HEK293 (cell line): ENCODE results near the gene GALNTL6.

ENCODE experiments used
- CTCF ChIA-PET: fragments of 350-600 bp; formaldehyde crosslinking; extraction: SDS; loops from one replicate; lab custom pipeline; 2021; ENCODE audit warnings: antibody characterized with exemption; lab: Yijun Ruan, JAX
- POLR2A ChIA-PET: fragments of 300-600 bp; formaldehyde crosslinking; extraction: SDS; loops from one replicate; lab custom pipeline; 2020; ENCODE audit warnings: antibody characterized with exemption, inconsistent platforms; lab: Yijun Ruan, JAX
- H3K27ac ChIP-seq: fragments of 200-500 bp; sonication (Bioruptor generic); 2 replicates; pipeline ENCODE4 v1.5.1; 2014; ENCODE audit warnings: low read depth, low read length, control low read depth, inconsistent platforms; ENCODE audit errors: extremely low read depth
- H3K36me3 ChIP-seq, 2 experiments: fragments of 200-500 bp in 1 of 2; sonication (Bioruptor generic) in 1 of 2; 1 replicate in 1 of 2; 2 replicates in 1 of 2; pipeline ENCODE4 v1.5.1; 2014 to 2017; ENCODE audit warnings: inconsistent platforms in 2 of 2, low read length in 2 of 2; ENCODE audit not compliant: control insufficient read depth in 2 of 2, insufficient read depth in 1 of 2
- H3K4me1 ChIP-seq: fragments of 200-500 bp; sonication (Bioruptor generic); 2 replicates; pipeline ENCODE4 v1.5.1; 2014; ENCODE audit warnings: mild to moderate bottlenecking, low read length, inconsistent platforms; ENCODE audit not compliant: control insufficient read depth, insufficient read depth
- H3K4me3 ChIP-seq: 2 replicates; pipeline ENCODE4 v1.5.1; 2011; ENCODE audit warnings: low read depth, mild to moderate bottlenecking, control low read depth, low read length, moderate library complexity
- H3K9me3 ChIP-seq: fragments of 200-500 bp; sonication (Bioruptor generic); 2 replicates; pipeline ENCODE4 v1.5.1; 2014; ENCODE audit warnings: low read depth, low read length, inconsistent platforms; ENCODE audit not compliant: control insufficient read depth, insufficient read depth
- ATF2 ChIP-seq: fragments of 450-650 bp; formaldehyde crosslinking; IDR thresholded peaks from 2 replicates; pipeline ENCODE4 v1.5.1; 2016; ENCODE audit warnings: missing biosample characterization, missing genetic modification characterization, low read depth
- ELK4 ChIP-seq: IDR thresholded peaks from 2 replicates; pipeline ENCODE4 v1.6.1; 2011; ENCODE audit warnings: mild to moderate bottlenecking, low read depth, low read length, borderline replicate concordance
- GLI2 ChIP-seq: fragments of 450-650 bp; formaldehyde crosslinking; IDR thresholded peaks from 2 replicates; pipeline ENCODE4; 2017; ENCODE audit warnings: missing biosample characterization, missing genetic modification characterization, low read depth, borderline replicate concordance
- HIC1 ChIP-seq: fragments of 450-650 bp; formaldehyde crosslinking; IDR thresholded peaks from 2 replicates; pipeline ENCODE4 v1.5.1; 2016; ENCODE audit warnings: missing biosample characterization, missing genetic modification characterization
- KLF16 ChIP-seq: fragments of 450-650 bp; formaldehyde crosslinking; IDR thresholded peaks from 2 replicates; pipeline ENCODE4 v1.5.1; 2017; ENCODE audit warnings: missing biosample characterization, missing genetic modification characterization
- PRDM6 ChIP-seq: fragments of 450-650 bp; formaldehyde crosslinking; IDR thresholded peaks from 2 replicates; pipeline ENCODE4 v1.5.1; 2017; ENCODE audit warnings: missing biosample characterization, missing genetic modification characterization
- SCRT1 ChIP-seq: fragments of 450-650 bp; formaldehyde crosslinking; IDR thresholded peaks from 2 replicates; pipeline ENCODE4 v1.5.1; 2016; ENCODE audit warnings: missing biosample characterization, missing genetic modification characterization, borderline replicate concordance
- TRIM28 ChIP-seq: IDR thresholded peaks from 2 replicates; pipeline ENCODE4 v1.6.1; 2011; ENCODE audit warnings: low read length, control low read depth, borderline replicate concordance
- ZBTB49 ChIP-seq: fragments of 450-650 bp; formaldehyde crosslinking; IDR thresholded peaks from 2 replicates; pipeline ENCODE4 v1.5.1; 2016; ENCODE audit warnings: missing biosample characterization, missing genetic modification characterization, low read depth
- ZNF132 ChIP-seq: fragments of 450-650 bp; formaldehyde crosslinking; IDR thresholded peaks from 2 replicates; pipeline ENCODE4 v1.5.1; 2017; ENCODE audit warnings: missing biosample characterization, missing genetic modification characterization, borderline replicate concordance
- ZNF138 ChIP-seq: fragments of 450-650 bp; formaldehyde crosslinking; IDR thresholded peaks from 2 replicates; pipeline ENCODE4 v1.5.1; 2016; ENCODE audit warnings: missing biosample characterization, missing genetic modification characterization, borderline replicate concordance
- ZNF157 ChIP-seq: fragments of 450-650 bp; formaldehyde crosslinking; IDR thresholded peaks from 2 replicates; pipeline ENCODE4 v1.5.1; 2016; ENCODE audit warnings: missing biosample characterization, missing genetic modification characterization
- ZNF214 ChIP-seq: fragments of 450-650 bp; formaldehyde crosslinking; IDR thresholded peaks from 2 replicates; pipeline ENCODE4 v1.5.1; 2017; ENCODE audit warnings: missing biosample characterization, mild to moderate bottlenecking, missing genetic modification characterization, borderline replicate concordance
- ZNF280C ChIP-seq: fragments of 450-650 bp; formaldehyde crosslinking; IDR thresholded peaks from 2 replicates; pipeline ENCODE4 v1.5.1; 2016; ENCODE audit warnings: missing biosample characterization, missing genetic modification characterization
- ZNF416 ChIP-seq: fragments of 450-650 bp; formaldehyde crosslinking; IDR thresholded peaks from 2 replicates; pipeline ENCODE4 v1.5.1; 2016; ENCODE audit warnings: missing biosample characterization, missing genetic modification characterization
- ZNF513 ChIP-seq: fragments of 450-650 bp; IDR thresholded peaks from 2 replicates; pipeline ENCODE4 v1.5.1; 2018; ENCODE audit warnings: missing biosample characterization, missing genetic modification characterization
- ZNF658 ChIP-seq: fragments of 450-650 bp; formaldehyde crosslinking; IDR thresholded peaks from 2 replicates; pipeline ENCODE4; 2016; ENCODE audit warnings: missing biosample characterization, missing genetic modification characterization
- ZNF837 ChIP-seq: fragments of 450-650 bp; formaldehyde crosslinking; IDR thresholded peaks from 2 replicates; pipeline ENCODE4 v1.5.1; 2016; ENCODE audit warnings: missing biosample characterization, missing genetic modification characterization
- ZSCAN4 ChIP-seq: fragments of 450-650 bp; formaldehyde crosslinking; IDR thresholded peaks from 2 replicates; pipeline ENCODE4 v1.5.1; 2017; ENCODE audit warnings: missing biosample characterization, missing genetic modification characterization
- ZSCAN5A ChIP-seq: fragments of 450-650 bp; formaldehyde crosslinking; IDR thresholded peaks from 2 replicates; pipeline ENCODE4 v1.5.1; 2016; ENCODE audit warnings: missing biosample characterization, missing genetic modification characterization

The GALNTL6 gene

GRCh38 chr4:172207886-172208285, 394.7 kb downstream of the GALNTL6 start (continued):
- no peak for TF ChIP-seq ELK4
- TF ChIP-seq SCRT1 (tag by site-specific recombination), result no peak
- no peak for TF ChIP-seq ZNF132 (tag by site-specific recombination)
- no peak for TF ChIP-seq ZNF837 (tag by site-specific recombination)

- no peaks in the 10 kb centered on the region for H3K36me3 ChIP-seq
- H3K9me3 ChIP-seq, result no peaks in the 10 kb centered on the region
- H3K27ac ChIP-seq, result no peak overlapping the region
- no peak overlapping the region for H3K4me3 ChIP-seq
- TF ChIP-seq ZNF280C (tag by site-specific recombination) (no peak), TRIM28 (no peak), ZBTB49 (tag by site-specific recombination) (no peak), ZSCAN5A (tag by site-specific recombination) (no peak), ATF2 (tag by site-specific recombination) (no peak), HIC1 (tag by site-specific recombination) (no peak), PRDM6 (tag by site-specific recombination) (no peak), ZNF214 (tag by site-specific recombination) (no peak), ZNF138 (tag by site-specific recombination) (no peak), GLI2 (no peak), ZNF513 (no peak), ZSCAN4 (tag by site-specific recombination) (no peak), KLF16 (tag by site-specific recombination) (no peak), ZNF658 (tag by site-specific recombination) (no peak), ZNF416 (no peak), ZNF157 (no peak)
- no peaks in the 10 kb centered on the region for H3K4me1 ChIP-seq
- CTCF ChIA-PET, result interaction anchor here (0.6 kb wide), 1 partner anchor 13 kb away, joined by 5 read pairs; no protein-coding TSS in a partner anchor
- POLR2A ChIA-PET, result no interaction called here
These were observed 407.5 kb downstream of the GALNTL6 start for GRCh38 chr4:172220679-172221078.
